RWPE1 (cell line): Measurements from ENCODE around the gene ULK4.
"Not testable (repeated sequence)": the region's sequence is repeated elsewhere in the genome, so short reads cannot be mapped to it uniquely, and the experiment has no call there.

Source experiments
- CTCF ChIA-PET: fragments of 350-600 bp; sonication (Branson Sonifier 250); formaldehyde crosslinking; extraction: SDS; loops from one replicate; lab custom pipeline; 2021; lab: Yijun Ruan, JAX
- POLR2A ChIA-PET: fragments of 400-600 bp; formaldehyde crosslinking; extraction: SDS; loops from one replicate; lab custom pipeline; 2020; ENCODE audit warnings: antibody characterized with exemption; ENCODE audit not compliant: low non-redundant PET; lab: Yijun Ruan, JAX
- DNase-seq: peaks from one replicate; pipeline ENCODE4 v3.0.0; 2012; ENCODE audit warnings: low spot score
- H3K27ac ChIP-seq: fragments of 450-650 bp; 2 replicates; pipeline ENCODE4 v1.5.1; 2017
- CTCF ChIP-seq: fragments of 450-650 bp; conservative IDR thresholded peaks from 2 replicates; pipeline ENCODE4 v1.5.1; 2017; ENCODE audit warnings: low read depth, mild to moderate bottlenecking

The ULK4 gene

GRCh38 chr3:41882956-41883355, 78.9 kb downstream of the ULK4 start:
- DNase-seq: no peak
- H3K27ac ChIP-seq: no peak overlapping the region
- CTCF ChIA-PET: interaction anchor here (0.7 kb wide), 1 partner anchor 1302 kb away, joined by 3 read pairs; no protein-coding TSS in a partner anchor
- no peak for TF ChIP-seq CTCF
- POLR2A ChIA-PET: no interaction called here

- no peak for DNase-seq
- CTCF ChIA-PET: no interaction called here
- peak; percentile 59 for TF ChIP-seq CTCF
- POLR2A ChIA-PET: no interaction called here
- H3K27ac ChIP-seq: no peak overlapping the region
Measured at GRCh38 chr3:41881233-41881821, 80.6 kb downstream of the ULK4 start.

GRCh38 chr3:41880387-41880786, 81.5 kb downstream of the ULK4 start:
- no peak for TF ChIP-seq CTCF
- POLR2A ChIA-PET: no interaction called here
- CTCF ChIA-PET: no interaction called here
- H3K27ac ChIP-seq: no peak overlapping the region
- no peak for DNase-seq

GRCh38 chr3:41877741-41878140, 84.2 kb downstream of the ULK4 start:
- DNase-seq, H3K27ac ChIP-seq, POLR2A ChIA-PET: not testable (repeated sequence)
- CTCF ChIA-PET: interaction anchor here (0.6 kb wide), 1 partner anchor 166 kb away, joined by 3 read pairs; no protein-coding TSS in a partner anchor

- no peak for TF ChIP-seq CTCF
- POLR2A ChIA-PET: no interaction called here
- no peak for DNase-seq
- H3K27ac ChIP-seq: no peak overlapping the region
- CTCF ChIA-PET: no interaction called here
Measured at GRCh38 chr3:41874022-41874421, 87.9 kb downstream of the ULK4 start.

GRCh38 chr3:41872157-41872556, 89.7 kb downstream of the ULK4 start:
- no peak overlapping the region for H3K27ac ChIP-seq
- no peak for DNase-seq
- TF ChIP-seq CTCF: no peak
- ChIA-PET POLR2A (no interaction called here), CTCF (interaction anchor here (0.6 kb wide), 1 partner anchor 47 kb away, joined by 4 read pairs; no protein-coding TSS in a partner anchor)

GRCh38 chr3:41867533-41867932, 94.4 kb downstream of the ULK4 start:
- DNase-seq: no peak
- TF ChIP-seq CTCF: no peak
- CTCF ChIA-PET: no interaction called here
- POLR2A ChIA-PET: no interaction called here
- no peak overlapping the region for H3K27ac ChIP-seq
